Naive thymus-derived CD4-positive, alpha-beta T cell (primary cell): ENCODE results near the gene KIF3B. TPM values are rescaled to one million over a fixed set of nuclear protein-coding genes. Genes with fewer than 3 reads are reported as not detected.
"Not testable (repeated sequence)": the region's sequence is repeated elsewhere in the genome, so short reads cannot be mapped to it uniquely, and the experiment has no call there.

Experiments used
- ATAC-seq: fragments of 150-1000 bp; cut with Tn5 transposase; 2 replicates; pipeline ENCODE4 v1.10.0; 2021; ENCODE audit warnings: mild to moderate bottlenecking, moderate library complexity
- CTCF ChIA-PET: fragments of 350-600 bp; sonication (Branson Sonifier 250); formaldehyde crosslinking; loops from one replicate; lab custom pipeline; 2021; ENCODE audit warnings: antibody characterized with exemption; lab: Charles Lee
- POLR2A ChIA-PET: fragments of 350-600 bp; sonication (Branson Sonifier 250); formaldehyde crosslinking; loops from one replicate; lab custom pipeline; 2021; ENCODE audit warnings: antibody characterized with exemption, inconsistent platforms; lab: Charles Lee
- DNase-seq, 9 donors: peaks; one replicate each; pipeline versions ENCODE4 v3.0.0 to v3.0.0-alpha.2; 2020 to 2022; ENCODE audit warnings: mixed read lengths in 1 of 9
- H3K27ac ChIP-seq: one replicate; pipeline ENCODE4 v1.7.0; 2013; ENCODE audit warnings: mild to moderate bottlenecking, low read depth, low read length, moderate library complexity
- H3K27me3 ChIP-seq, 2 donors: one replicate each; pipeline ENCODE4 v1.7.0; 2013; ENCODE audit warnings: low read length in 2 of 2, mild to moderate bottlenecking in 2 of 2, moderate library complexity in 2 of 2; ENCODE audit not compliant: control insufficient read depth in 2 of 2, insufficient read depth in 2 of 2
- H3K36me3 ChIP-seq, 3 experiments: 1 replicate in 2 of 3; 2 replicates in 1 of 3; pipeline ENCODE4 v1.7.0; 2013; ENCODE audit warnings: low read length in 3 of 3, mild to moderate bottlenecking in 3 of 3, moderate library complexity in 1 of 3; ENCODE audit not compliant: insufficient read depth in 3 of 3, control insufficient read depth in 2 of 3
- H3K4me1 ChIP-seq, 2 donors: one replicate each; pipeline ENCODE4 v1.7.0; 2013; ENCODE audit warnings: low read length in 2 of 2, mild to moderate bottlenecking in 2 of 2, moderate library complexity in 1 of 2; ENCODE audit not compliant: control insufficient read depth in 2 of 2, insufficient read depth in 2 of 2
- H3K4me3 ChIP-seq: 2 replicates; pipeline ENCODE4 v1.7.0; 2013; ENCODE audit warnings: mild to moderate bottlenecking, low read length
- H3K9me3 ChIP-seq, 3 experiments: 1 replicate in 2 of 3; 2 replicates in 1 of 3; pipeline ENCODE4 v1.7.0; 2013; ENCODE audit warnings: low read length in 3 of 3; ENCODE audit not compliant: control insufficient read depth in 2 of 3
- H3K27ac Mint-ChIP-seq, 9 donors: one replicate each; pipeline ENCODE4 v1.8.0; 2020 to 2022; ENCODE audit warnings: mixed read lengths in 9 of 9, mild to moderate bottlenecking in 8 of 9, moderate library complexity in 5 of 9, inconsistent platforms in 2 of 9
- H3K27me3 Mint-ChIP-seq, 5 donors: one replicate each; pipeline ENCODE4 v1.8.0; 2021 to 2022; ENCODE audit warnings: mixed read lengths in 5 of 5, mild to moderate bottlenecking in 1 of 5
- H3K36me3 Mint-ChIP-seq, 5 donors: one replicate each; pipeline ENCODE4 v1.8.0; 2020 to 2022; ENCODE audit warnings: mixed read lengths in 5 of 5, mild to moderate bottlenecking in 3 of 5, inconsistent platforms in 1 of 5
- H3K4me1 Mint-ChIP-seq, 7 donors: one replicate each; pipeline ENCODE4 v1.8.0; 2020 to 2022; ENCODE audit warnings: mixed read lengths in 7 of 7, mild to moderate bottlenecking in 3 of 7, inconsistent platforms in 1 of 7
- H3K4me3 Mint-ChIP-seq, 10 donors: one replicate each; pipeline ENCODE4 v1.8.0; 2020 to 2022; ENCODE audit warnings: mild to moderate bottlenecking in 10 of 10, mixed read lengths in 10 of 10, moderate library complexity in 6 of 10, inconsistent platforms in 2 of 10
- H3K9me3 Mint-ChIP-seq, 11 donors: one replicate each; pipeline ENCODE4 v1.8.0; 2020 to 2022; ENCODE audit warnings: mixed read lengths in 11 of 11, mild to moderate bottlenecking in 4 of 11, inconsistent platforms in 1 of 11, moderate library complexity in 1 of 11
- intact Hi-C, 2 donors: fragments of 100-400 bp; cut with micrococcal nuclease; formaldehyde crosslinking; loops; one replicate each; pipeline ENCODE4 v1.15.1; 2023
- polyA plus RNA-seq, 2 donors: library from polyadenylated mRNA; unstranded; fragments of 300-500 nt; fragmentation: Illumina TruSeq; gene quantifications; one replicate each; pipeline ENCODE4 v1.2.3, GENCODE V29; 2021
- total RNA-seq, 6 experiments: library from RNA in 5 of 6; stranded (reverse) in 5 of 6; gene quantifications; 1 replicate in 5 of 6; 2 replicates in 1 of 6; pipeline ENCODE4 v1.2.3 and lab custom pipeline; 2021 to 2026

The KIF3B gene
- total and polyA plus RNA-seq, 7 experiments from 2014 or later = 1.5 to 19.5 (median 11.0) TPM

- ATAC-seq (no peak), DNase-seq (no peak)
- Histone ChIP-seq H3K9me3 (no peaks in the 10 kb centered on the region), H3K36me3 (peaks cover 0 to 31% (median 0%) of the 10 kb centered on the region in 3 experiments), H3K27ac (no peak overlapping the region), H3K4me3 (no peak overlapping the region), H3K4me1 (no peaks in the 10 kb centered on the region), H3K27me3 (no peaks in the 10 kb centered on the region)
- Mint-ChIP-seq H3K4me1 (peaks cover 0 to 6% (median 0%) of the 10 kb centered on the region in 7 donors), H3K27me3 (no peaks in the 10 kb centered on the region), H3K36me3 (peaks cover 9 to 45% (median 33%) of the 10 kb centered on the region in 5 donors), H3K27ac (peak overlapping the region in 1 of 9 donors; percentile 20), H3K9me3 (no peaks in the 10 kb centered on the region), H3K4me3 (no peak overlapping the region)
- ChIA-PET CTCF (no interaction called here), POLR2A (no interaction called here)
- intact Hi-C loops = no loop called here
Observed at GRCh38 chr20:32319100-32319499, 41.6 kb downstream of the KIF3B start.

GRCh38 chr20:32320305-32320704, 42.9 kb downstream of the KIF3B start:
- ChIA-PET CTCF (no interaction called here), POLR2A (no interaction called here)
- H3K27me3 ChIP-seq = no peaks in the 10 kb centered on the region
- H3K36me3 Mint-ChIP-seq = peaks cover 9 to 37% (median 24%) of the 10 kb centered on the region in 5 donors
- no peaks in the 10 kb centered on the region for H3K9me3 ChIP-seq
- intact Hi-C loops = loop anchor here in 1 of 2 donors (5.0 kb wide), 1 partner anchor 43 kb away; the partner anchor contains the start of gene KIF3B
- DNase-seq (no peak), ATAC-seq (no peak)
- H3K4me3 ChIP-seq = no peak overlapping the region
- no peaks in the 10 kb centered on the region for H3K27me3 Mint-ChIP-seq
- H3K4me3 Mint-ChIP-seq = no peak overlapping the region
- peaks cover 0 to 27% (median 0%) of the 10 kb centered on the region in 3 experiments for H3K36me3 ChIP-seq
- H3K4me1 Mint-ChIP-seq = peaks cover 0 to 4% (median 0%) of the 10 kb centered on the region in 7 donors
- H3K27ac ChIP-seq = no peak overlapping the region
- H3K4me1 ChIP-seq = no peaks in the 10 kb centered on the region
- no peaks in the 10 kb centered on the region for H3K9me3 Mint-ChIP-seq
- H3K27ac Mint-ChIP-seq = no peak overlapping the region

GRCh38 chr20:32321390-32321789, 43.9 kb downstream of the KIF3B start:
- Mint-ChIP-seq H3K9me3 (no peaks in the 10 kb centered on the region), H3K4me3 (no peak overlapping the region), H3K4me1 (peaks cover 0 to 4% (median 0%) of the 10 kb centered on the region in 7 donors), H3K27me3 (no peaks in the 10 kb centered on the region), H3K27ac (no peak overlapping the region), H3K36me3 (peaks cover 2 to 31% (median 23%) of the 10 kb centered on the region in 5 donors)
- Histone ChIP-seq H3K9me3 (no peaks in the 10 kb centered on the region), H3K4me3 (no peak overlapping the region), H3K36me3 (peaks cover 0 to 25% (median 0%) of the 10 kb centered on the region in 3 experiments), H3K4me1 (no peaks in the 10 kb centered on the region), H3K27me3 (no peaks in the 10 kb centered on the region), H3K27ac (no peak overlapping the region)
- DNase-seq = no peak
- ChIA-PET POLR2A (interaction anchor here (0.6 kb wide), 1 partner anchor 148 kb away, joined by 4 read pairs; no protein-coding TSS in a partner anchor), CTCF (interaction anchor here (0.7 kb wide), 1 partner anchor 1612 kb away, joined by 4 read pairs; no protein-coding TSS in a partner anchor)
- intact Hi-C loops = loop anchor here in 1 of 2 donors (5.0 kb wide), 1 partner anchor 44 kb away; the partner anchor contains the start of gene KIF3B
- no peak for ATAC-seq

- H3K9me3 Mint-ChIP-seq, H3K27me3 ChIP-seq, POLR2A ChIA-PET, H3K27ac Mint-ChIP-seq, H3K4me1 ChIP-seq, DNase-seq, H3K4me3 Mint-ChIP-seq, H3K27me3 Mint-ChIP-seq, H3K4me1 Mint-ChIP-seq, H3K27ac ChIP-seq, H3K4me3 ChIP-seq, CTCF ChIA-PET, H3K9me3 ChIP-seq, ATAC-seq: not testable (repeated sequence)
- H3K36me3 Mint-ChIP-seq = peaks cover 5 to 31% (median 21%) of the 10 kb centered on the region in 5 donors
- intact Hi-C loops = loop anchor here in 1 of 2 donors (5.0 kb wide), 1 partner anchor 45 kb away; the partner anchor contains the start of gene KIF3B
- peaks cover 0 to 24% (median 0%) of the 10 kb centered on the region in 3 experiments for H3K36me3 ChIP-seq
Observed at GRCh38 chr20:32322260-32322659, 44.8 kb downstream of the KIF3B start.

GRCh38 chr20:32323761-32324160, 46.3 kb downstream of the KIF3B start:
- ATAC-seq = not testable (repeated sequence)

GRCh38 chr20:32325706-32326503, 48.5 kb downstream of the KIF3B start:
- Mint-ChIP-seq H3K27ac (peak overlapping the region in 4 of 9 donors; percentile 3 to 70 (median 31)), H3K4me3 (no peak overlapping the region), H3K9me3 (no peaks in the 10 kb centered on the region), H3K4me1 (peaks cover 0 to 2% (median 0%) of the 10 kb centered on the region in 7 donors), H3K36me3 (peaks cover 7 to 20% (median 17%) of the 10 kb centered on the region in 5 donors), H3K27me3 (no peaks in the 10 kb centered on the region)
- Histone ChIP-seq H3K27ac (no peak overlapping the region), H3K4me1 (no peaks in the 10 kb centered on the region), H3K4me3 (no peak overlapping the region), H3K27me3 (no peaks in the 10 kb centered on the region), H3K9me3 (no peaks in the 10 kb centered on the region), H3K36me3 (peaks cover 6 to 32% (median 10%) of the 10 kb centered on the region in 3 experiments)
- intact Hi-C loops = no loop called here
- ChIA-PET CTCF (no interaction called here), POLR2A (no interaction called here)
- ATAC-seq (no peak), DNase-seq (no peak)

More at GRCh38 chr20:32323761-32324160, 46.3 kb downstream of the KIF3B start:
- H3K36me3 Mint-ChIP-seq = peaks cover 7 to 26% (median 18%) of the 10 kb centered on the region in 5 donors
- H3K4me1 Mint-ChIP-seq, H3K4me3 Mint-ChIP-seq, H3K9me3 Mint-ChIP-seq, H3K27ac ChIP-seq, POLR2A ChIA-PET, H3K9me3 ChIP-seq, H3K27ac Mint-ChIP-seq, H3K4me1 ChIP-seq, H3K27me3 ChIP-seq, H3K27me3 Mint-ChIP-seq, H3K4me3 ChIP-seq, DNase-seq: not testable (repeated sequence)
- intact Hi-C loops = loop anchor here in 1 of 2 donors (5.0 kb wide), 1 partner anchor 46 kb away; the partner anchor contains the start of gene KIF3B
- CTCF ChIA-PET = interaction anchor here (0.6 kb wide), 2 partner anchors 161 to 329 kb away, joined by 3 to 7 read pairs; no protein-coding TSS in a partner anchor
- H3K36me3 ChIP-seq = peaks cover 0 to 22% (median 0%) of the 10 kb centered on the region in 3 experiments
